Measurements from ENCODE around the gene RXRA.

Gene RXRA

GRCh38 chr9:134435550-134436378 is 109.5 kb downstream of the RXRA start:
- Histone ChIP-seq H3K4me3 (ENCODE audit: low read depth in 1 of 2, low read length in 2 of 2) (no peak overlapping the region), H3K9ac (ENCODE audit: low read depth, low read length) (no peak overlapping the region), H3K4me2 (ENCODE audit: insufficient read depth, low read length) (no peak overlapping the region), H3K27ac (ENCODE audit: low read length) (no peak overlapping the region), H4K20me1 (ENCODE audit: insufficient read depth, low read length) (no peaks in the 10 kb centered on the region), H3K27me3 (ENCODE audit: insufficient read depth, low read length, poor library complexity) (no peaks in the 10 kb centered on the region), H3K4me1 (ENCODE audit: insufficient read depth, low read length) (no peaks in the 10 kb centered on the region), H2AFZ (ENCODE audit: low read depth, low read length) (no peak overlapping the region), H3K9me3 (ENCODE audit: insufficient read depth, low read length, severe bottlenecking) (no peaks in the 10 kb centered on the region), H3K79me2 (ENCODE audit: insufficient read depth, low read length) (no peaks in the 10 kb centered on the region), H3K36me3 (ENCODE audit: insufficient read depth, low read length) (peaks cover 5% of the 10 kb centered on the region; the same call in 1 of the 2 replicates)
- ATAC-seq (ENCODE audit: insufficient read depth, low read depth) (no peak), DNase-seq (no peak)
- no peak for TF ChIP-seq EZH2 (IDR thresholded peaks at IDR 0.05; ENCODE audit: borderline replicate concordance, low read depth, low read length, severe bottlenecking)
- TF ChIP-seq CTCF (IDR thresholded peaks at IDR 0.05; ENCODE audit: borderline replicate concordance, extremely low read depth, low read length, poor library complexity, severe bottlenecking): no peak

GRCh38 chr9:134436379-134436762 is 110.1 kb downstream of the RXRA start:
- ATAC-seq (ENCODE audit: insufficient read depth, low read depth): no peak
- H3K4me3 ChIP-seq (ENCODE audit: low read depth in 1 of 2, low read length in 2 of 2): no peak overlapping the region
- H3K9me3 ChIP-seq (ENCODE audit: insufficient read depth, low read length, severe bottlenecking): no peaks in the 10 kb centered on the region
- H3K4me1 ChIP-seq (ENCODE audit: insufficient read depth, low read length): no peaks in the 10 kb centered on the region
- H3K36me3 ChIP-seq (ENCODE audit: insufficient read depth, low read length): peaks cover 5% of the 10 kb centered on the region; the same call in 1 of the 2 replicates
- no peaks in the 10 kb centered on the region for H3K79me2 ChIP-seq (ENCODE audit: insufficient read depth, low read length)
- no peaks in the 10 kb centered on the region for H4K20me1 ChIP-seq (ENCODE audit: insufficient read depth, low read length)
- TF ChIP-seq EZH2 (IDR thresholded peaks at IDR 0.05; ENCODE audit: borderline replicate concordance, low read depth, low read length, severe bottlenecking): no peak
- TF ChIP-seq CTCF (IDR thresholded peaks at IDR 0.05; ENCODE audit: borderline replicate concordance, extremely low read depth, low read length, poor library complexity, severe bottlenecking): no peak
- no peak overlapping the region for H3K27ac ChIP-seq (ENCODE audit: low read length)
- DNase-seq: no peak
- no peak overlapping the region for H2AFZ ChIP-seq (ENCODE audit: low read depth, low read length)
- H3K4me2 ChIP-seq (ENCODE audit: insufficient read depth, low read length): no peak overlapping the region
- H3K27me3 ChIP-seq (ENCODE audit: insufficient read depth, low read length, poor library complexity): no peaks in the 10 kb centered on the region
- no peak overlapping the region for H3K9ac ChIP-seq (ENCODE audit: low read depth, low read length)

- Histone ChIP-seq H3K27me3 (ENCODE audit: insufficient read depth, low read length, poor library complexity) (no peaks in the 10 kb centered on the region), H3K9ac (ENCODE audit: low read depth, low read length) (no peak overlapping the region), H3K4me3 (ENCODE audit: low read depth in 1 of 2, low read length in 2 of 2) (no peak overlapping the region), H3K4me2 (ENCODE audit: insufficient read depth, low read length) (no peak overlapping the region), H3K79me2 (ENCODE audit: insufficient read depth, low read length) (no peaks in the 10 kb centered on the region), H3K36me3 (ENCODE audit: insufficient read depth, low read length) (peaks cover 5% of the 10 kb centered on the region; the same call in 1 of the 2 replicates), H2AFZ (ENCODE audit: low read depth, low read length) (no peak overlapping the region), H3K4me1 (ENCODE audit: insufficient read depth, low read length) (no peaks in the 10 kb centered on the region), H4K20me1 (ENCODE audit: insufficient read depth, low read length) (no peaks in the 10 kb centered on the region), H3K27ac (ENCODE audit: low read length) (no peak overlapping the region), H3K9me3 (ENCODE audit: insufficient read depth, low read length, severe bottlenecking) (no peaks in the 10 kb centered on the region)
- no peak for ATAC-seq (ENCODE audit: insufficient read depth, low read depth)
- DNase-seq: no peak
- TF ChIP-seq CTCF (IDR thresholded peaks at IDR 0.05; ENCODE audit: borderline replicate concordance, extremely low read depth, low read length, poor library complexity, severe bottlenecking): no peak
- no peak for TF ChIP-seq EZH2 (IDR thresholded peaks at IDR 0.05; ENCODE audit: borderline replicate concordance, low read depth, low read length, severe bottlenecking)
Measured at GRCh38 chr9:134436911-134437310, 110.7 kb downstream of the RXRA start.
